Neural crest cell (in vitro differentiated cells): ENCODE results near the gene AUTS2. TPM values are rescaled to one million over a fixed set of nuclear protein-coding genes. Genes with fewer than 3 reads are reported as not detected.

Experiments used
- DNase-seq: peaks from one replicate; pipeline ENCODE4 v3.0.0; 2021; ENCODE audit warnings: low read depth, mixed read lengths, low spot score
- H3K27ac Mint-ChIP-seq: one replicate; pipeline ENCODE4 v1.8.0; 2021; ENCODE audit warnings: mild to moderate bottlenecking, mixed read lengths; ENCODE audit not compliant: unreplicated experiment
- H3K27me3 Mint-ChIP-seq: 2 replicates; pipeline ENCODE4 v1.8.0; 2021; ENCODE audit warnings: low read depth, mild to moderate bottlenecking, mixed read lengths
- H3K36me3 Mint-ChIP-seq: 2 replicates; pipeline ENCODE4 v1.8.0; 2021; ENCODE audit warnings: low read depth, mild to moderate bottlenecking, mixed read lengths
- H3K4me1 Mint-ChIP-seq: 2 replicates; pipeline ENCODE4 v1.8.0; 2021; ENCODE audit warnings: mixed read lengths
- H3K4me3 Mint-ChIP-seq: one replicate; pipeline ENCODE4 v1.8.0; 2021; ENCODE audit warnings: mild to moderate bottlenecking, mixed read lengths
- H3K9me3 Mint-ChIP-seq: 2 replicates; pipeline ENCODE4 v1.8.0; 2021; ENCODE audit warnings: mixed read lengths
- total RNA-seq: library from RNA; stranded (reverse); gene quantifications from 2 replicates; pipeline ENCODE4 v1.2.1, GENCODE V29; 2021
- TF ChIP-seq, protein P1 (sequence below): fragments of 200-600 bp; sonication (generic); conservative IDR thresholded peaks from 2 replicates; pipeline ENCODE4 v1.5.0; 2021; ENCODE audit warnings: antibody characterized with exemption, mild to moderate bottlenecking

The AUTS2 gene
- total RNA-seq, 1 donor from 2014 or later = 152 TPM

DNA sequence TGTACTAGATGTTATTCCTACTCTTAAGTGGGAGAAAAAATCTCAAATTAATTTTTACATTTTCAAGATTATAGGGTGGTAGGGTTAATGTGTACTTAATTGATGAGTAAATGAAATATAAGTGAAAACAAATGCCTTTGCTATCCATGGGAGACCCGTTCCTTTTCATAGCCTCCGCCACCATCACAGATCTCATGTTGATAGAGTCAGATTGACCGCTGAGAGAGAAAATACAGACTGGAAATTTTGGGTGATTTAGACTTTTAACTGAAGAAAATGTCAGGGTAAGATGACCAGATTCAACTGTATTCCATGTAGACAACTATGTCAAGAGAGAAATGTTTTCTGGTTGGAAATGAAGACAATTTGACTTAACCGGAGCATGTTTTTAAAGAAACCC lies 446.2 kb downstream of the AUTS2 start:
- no peak for DNase-seq
- H3K9me3 Mint-ChIP-seq = no peaks in the 10 kb centered on the region
- H3K36me3 Mint-ChIP-seq = no peaks in the 10 kb centered on the region
- no peak overlapping the region for H3K27ac Mint-ChIP-seq
- H3K4me1 Mint-ChIP-seq = peaks cover 10% of the 10 kb centered on the region
- H3K27me3 Mint-ChIP-seq = no peaks in the 10 kb centered on the region
- TF ChIP-seq, protein P1, sequence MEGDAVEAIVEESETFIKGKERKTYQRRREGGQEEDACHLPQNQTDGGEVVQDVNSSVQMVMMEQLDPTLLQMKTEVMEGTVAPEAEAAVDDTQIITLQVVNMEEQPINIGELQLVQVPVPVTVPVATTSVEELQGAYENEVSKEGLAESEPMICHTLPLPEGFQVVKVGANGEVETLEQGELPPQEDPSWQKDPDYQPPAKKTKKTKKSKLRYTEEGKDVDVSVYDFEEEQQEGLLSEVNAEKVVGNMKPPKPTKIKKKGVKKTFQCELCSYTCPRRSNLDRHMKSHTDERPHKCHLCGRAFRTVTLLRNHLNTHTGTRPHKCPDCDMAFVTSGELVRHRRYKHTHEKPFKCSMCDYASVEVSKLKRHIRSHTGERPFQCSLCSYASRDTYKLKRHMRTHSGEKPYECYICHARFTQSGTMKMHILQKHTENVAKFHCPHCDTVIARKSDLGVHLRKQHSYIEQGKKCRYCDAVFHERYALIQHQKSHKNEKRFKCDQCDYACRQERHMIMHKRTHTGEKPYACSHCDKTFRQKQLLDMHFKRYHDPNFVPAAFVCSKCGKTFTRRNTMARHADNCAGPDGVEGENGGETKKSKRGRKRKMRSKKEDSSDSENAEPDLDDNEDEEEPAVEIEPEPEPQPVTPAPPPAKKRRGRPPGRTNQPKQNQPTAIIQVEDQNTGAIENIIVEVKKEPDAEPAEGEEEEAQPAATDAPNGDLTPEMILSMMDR = no peak
- H3K4me3 Mint-ChIP-seq = no peak overlapping the region

DNA sequence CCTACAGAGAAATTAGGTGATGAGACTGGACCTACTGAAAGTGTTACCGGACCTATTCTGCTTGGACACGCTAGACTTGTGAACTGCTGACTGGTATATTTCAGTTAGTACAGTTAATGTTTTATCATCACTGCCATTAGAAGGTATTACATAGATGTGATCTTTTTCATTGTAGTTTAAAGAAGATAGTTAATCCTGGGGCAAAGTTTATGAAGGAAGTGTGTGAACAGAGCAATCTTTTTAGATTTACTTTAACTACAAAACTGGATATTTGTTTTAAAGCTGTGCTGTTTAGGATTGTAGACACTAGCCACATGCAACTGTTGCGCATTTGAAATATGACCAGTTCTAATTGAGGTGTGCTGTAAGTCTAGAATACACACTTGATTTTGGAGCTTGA lies 446.7 kb downstream of the AUTS2 start:
- no peaks in the 10 kb centered on the region for H3K27me3 Mint-ChIP-seq
- H3K4me1 Mint-ChIP-seq = peaks cover 10% of the 10 kb centered on the region
- TF ChIP-seq, protein P1 = no peak
- H3K9me3 Mint-ChIP-seq = no peaks in the 10 kb centered on the region
- H3K4me3 Mint-ChIP-seq = no peak overlapping the region
- DNase-seq = no peak
- H3K27ac Mint-ChIP-seq = no peak overlapping the region
- H3K36me3 Mint-ChIP-seq = no peaks in the 10 kb centered on the region

DNA sequence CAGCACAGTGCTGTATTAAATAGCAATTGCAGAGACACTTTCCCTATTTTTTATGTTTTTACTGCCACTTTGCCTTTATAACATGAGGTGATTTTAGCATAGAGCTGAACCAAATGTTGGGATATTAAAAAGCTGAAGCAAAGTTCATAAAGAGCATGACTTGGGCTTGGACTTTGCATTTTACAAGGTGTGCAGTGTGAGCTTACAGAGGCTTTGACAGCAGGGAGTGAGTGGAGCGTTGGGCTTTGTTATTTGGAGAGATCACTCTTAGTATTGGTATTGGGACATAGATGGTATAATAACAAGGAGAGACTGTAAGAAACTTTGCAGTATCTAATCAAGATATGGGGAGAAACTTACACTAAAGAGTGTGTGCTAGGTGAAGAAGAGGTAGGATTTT lies 449.1 kb downstream of the AUTS2 start:
- H3K27me3 Mint-ChIP-seq = no peaks in the 10 kb centered on the region
- TF ChIP-seq, protein P1 = no peak
- H3K4me3 Mint-ChIP-seq = no peak overlapping the region
- no peak for DNase-seq
- no peaks in the 10 kb centered on the region for H3K36me3 Mint-ChIP-seq
- H3K4me1 Mint-ChIP-seq = peaks cover 8% of the 10 kb centered on the region
- no peak overlapping the region for H3K27ac Mint-ChIP-seq
- no peaks in the 10 kb centered on the region for H3K9me3 Mint-ChIP-seq

DNA sequence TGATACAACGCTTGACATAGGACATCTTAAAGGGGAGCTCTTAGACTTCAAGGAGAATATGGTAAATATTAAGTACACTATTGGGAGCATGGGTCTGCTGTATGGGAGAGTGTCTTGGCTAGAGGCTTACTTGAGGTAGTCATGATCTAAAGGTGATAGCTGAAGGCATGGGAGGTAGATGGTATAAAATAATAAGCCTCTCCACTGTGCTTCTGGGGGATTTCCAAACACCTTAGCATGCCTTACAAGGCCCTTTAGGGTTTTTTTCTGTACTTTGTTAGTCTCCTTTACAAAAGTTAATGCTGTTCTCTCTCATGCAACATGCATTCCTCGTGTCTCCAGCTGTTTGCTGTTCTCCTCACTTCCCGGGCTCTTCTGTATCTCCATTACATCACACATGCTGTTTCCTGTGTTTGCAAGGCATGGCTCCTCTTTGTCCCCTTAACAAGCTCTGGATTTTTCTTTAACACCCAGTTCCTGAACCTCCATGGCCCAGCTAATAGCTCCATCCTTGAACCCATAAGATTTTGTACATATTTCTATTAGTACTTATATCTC lies 449.7 kb downstream of the AUTS2 start:
- no peak overlapping the region for H3K4me3 Mint-ChIP-seq
- H3K4me1 Mint-ChIP-seq = peaks cover 2% of the 10 kb centered on the region
- TF ChIP-seq, protein P1 = no peak
- DNase-seq = no peak
- no peak overlapping the region for H3K27ac Mint-ChIP-seq
- no peaks in the 10 kb centered on the region for H3K36me3 Mint-ChIP-seq
- no peaks in the 10 kb centered on the region for H3K27me3 Mint-ChIP-seq
- no peaks in the 10 kb centered on the region for H3K9me3 Mint-ChIP-seq

DNA sequence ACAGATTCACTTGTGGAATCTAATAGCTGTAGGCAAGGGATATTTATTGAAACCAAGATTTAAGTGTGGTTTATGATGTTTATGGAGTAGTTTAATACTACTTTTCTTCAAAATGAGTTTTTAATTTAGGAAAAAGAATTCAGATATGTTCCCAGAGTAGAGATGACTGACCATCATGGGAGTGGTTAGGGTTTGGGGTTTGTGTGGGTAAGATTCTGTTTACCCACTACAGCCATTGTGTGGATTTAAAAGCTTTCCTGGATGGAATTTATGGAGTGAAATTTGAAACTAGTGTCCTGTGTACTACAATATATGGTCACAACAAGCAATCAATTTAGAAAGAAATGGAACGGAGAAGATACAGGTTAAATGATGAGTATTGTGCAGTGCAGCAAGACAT lies 453.5 kb downstream of the AUTS2 start:
- Mint-ChIP-seq H3K4me3 (no peak overlapping the region), H3K9me3 (no peaks in the 10 kb centered on the region), H3K4me1 (no peaks in the 10 kb centered on the region), H3K27ac (no peak overlapping the region), H3K36me3 (no peaks in the 10 kb centered on the region), H3K27me3 (no peaks in the 10 kb centered on the region)
- DNase-seq = no peak
- TF ChIP-seq, protein P1 = no peak
